ENCODE measurements around the gene TTC13.
A peak's percentile ranks its signal among the peaks of the same experiment; 100 is the strongest.

The TTC13 gene

DNA sequence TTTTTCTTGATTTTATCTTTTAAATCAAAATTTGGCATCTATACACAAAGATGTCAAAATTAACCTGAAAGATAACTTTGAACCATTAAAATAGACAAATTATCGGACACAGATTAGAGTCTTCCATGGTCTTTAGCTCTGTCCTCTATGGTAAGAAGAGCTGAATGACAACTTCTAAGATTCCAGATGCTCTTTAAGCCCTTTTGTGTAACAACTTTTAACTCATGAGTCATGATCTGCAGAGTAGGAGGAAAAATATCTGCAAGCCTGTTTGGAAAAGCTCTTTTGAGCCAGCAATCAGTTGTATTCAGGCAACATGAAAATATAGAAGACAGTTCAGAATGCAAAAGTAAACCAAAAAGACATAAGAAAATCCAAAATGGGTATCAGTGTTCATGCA lies 37.8 kb downstream of the TTC13 start:
- DNase-seq: no peak

DNA sequence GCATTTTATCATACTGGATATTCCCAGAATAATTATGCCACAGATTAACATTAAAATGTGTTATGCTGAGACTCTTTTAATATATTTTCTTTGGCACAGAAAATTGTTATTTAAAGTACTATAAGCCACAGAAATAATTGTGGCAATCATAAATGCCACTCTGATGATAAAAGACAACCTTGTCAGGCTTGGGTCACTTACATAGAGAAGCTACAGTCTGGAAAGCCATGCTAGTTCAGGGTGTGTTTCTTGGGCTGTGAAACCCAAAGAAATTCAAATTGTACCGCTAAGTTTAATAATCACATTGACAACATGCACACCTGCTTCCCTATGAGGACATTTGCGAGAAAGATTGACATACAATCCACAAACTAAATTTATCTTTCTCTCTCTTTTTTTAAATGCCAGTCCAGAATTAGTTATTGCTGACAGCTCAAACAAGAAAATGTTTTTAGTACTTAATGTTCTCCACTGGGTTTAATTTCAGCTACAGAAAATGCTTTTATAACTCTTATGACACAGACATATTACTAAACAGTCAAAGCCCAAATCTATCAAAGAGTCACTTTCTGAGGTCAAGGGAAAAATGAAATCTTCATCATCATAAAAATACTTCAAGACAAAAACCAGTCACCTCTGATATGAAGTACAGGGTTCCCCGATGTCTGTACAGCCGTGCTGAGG lies 38.7 kb downstream of the TTC13 start:
- no peak for DNase-seq

DNA sequence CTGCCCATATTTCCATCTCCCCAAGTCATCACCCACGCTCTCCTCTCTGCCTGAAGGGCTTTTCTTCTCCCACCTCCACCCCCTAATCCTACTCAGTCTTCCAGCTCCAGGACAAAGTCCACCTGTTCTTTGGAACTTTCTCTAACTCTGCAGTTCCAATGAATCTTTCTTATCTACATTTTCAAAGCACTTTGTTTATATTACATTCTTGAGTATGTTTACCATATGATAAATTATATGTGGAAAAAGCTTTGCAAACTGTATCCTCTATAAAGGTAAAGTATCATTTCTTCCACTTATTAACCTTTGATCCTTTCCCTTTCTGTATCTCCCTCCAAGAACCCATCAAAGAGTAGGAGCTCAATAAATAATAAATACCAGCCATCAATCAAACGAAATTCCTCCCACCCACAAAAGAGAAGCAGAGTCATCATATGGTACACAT lies 39.7 kb downstream of the TTC13 start:
- DNase-seq: no peak

DNA sequence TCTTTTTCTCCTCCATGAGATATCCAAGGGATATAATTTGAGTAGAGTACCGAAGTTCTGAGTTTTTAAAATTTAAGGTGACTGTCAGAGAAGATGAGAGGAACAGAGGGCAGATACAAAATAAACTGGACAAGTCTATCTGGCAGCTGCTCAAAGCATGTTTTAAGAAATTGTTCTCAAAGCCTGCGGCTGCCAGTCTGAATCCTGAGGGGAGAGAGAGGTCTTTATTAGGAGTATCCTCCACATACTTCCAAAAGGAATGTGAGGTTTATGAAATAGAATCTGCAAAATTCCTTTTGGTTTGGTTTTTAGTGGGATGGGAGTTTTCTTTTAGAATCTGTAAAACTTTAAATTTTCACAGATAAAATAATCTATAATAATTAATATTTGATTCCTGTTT lies 41.3 kb downstream of the TTC13 start:
- DNase-seq: no peak

DNA sequence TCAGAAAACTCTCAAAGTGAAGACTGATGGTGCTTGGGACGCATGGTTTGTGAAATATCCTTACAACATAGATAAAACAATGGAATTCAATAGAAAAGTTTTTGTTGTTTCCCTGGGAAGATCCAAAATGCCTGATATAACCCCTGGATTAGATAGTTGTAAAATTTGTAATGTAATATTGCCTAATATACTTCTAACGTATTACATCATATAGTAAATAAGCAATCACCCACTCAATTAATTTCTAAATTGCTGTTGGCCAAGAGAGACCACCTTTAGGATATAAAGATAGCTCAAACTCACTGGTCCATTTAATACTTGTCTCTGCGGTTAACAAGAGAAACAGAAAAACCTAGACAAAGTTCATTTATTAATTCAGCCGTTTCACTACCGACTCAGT lies 42.2 kb downstream of the TTC13 start:
- DNase-seq: no peak

DNA sequence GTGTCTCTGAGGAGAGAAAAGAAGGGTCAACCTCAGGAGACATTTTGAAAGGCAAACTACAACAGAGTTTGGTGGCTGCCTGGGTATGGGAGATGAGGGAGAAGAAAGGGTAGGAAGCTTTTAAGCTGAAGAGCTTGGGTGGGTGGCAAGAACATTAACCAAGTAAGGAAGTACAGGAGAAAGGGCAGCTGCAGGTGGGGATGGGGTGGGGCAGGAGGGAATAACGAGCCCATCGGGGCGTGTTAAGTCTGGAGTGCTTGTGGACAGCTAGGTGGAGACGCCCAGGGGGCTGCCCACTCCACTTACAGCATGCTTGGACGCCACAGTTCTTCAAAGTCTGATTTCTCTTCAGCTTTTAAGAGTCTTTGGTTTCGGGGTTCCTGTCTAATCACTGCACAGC lies 42.8 kb downstream of the TTC13 start:
- no peak for DNase-seq

DNA sequence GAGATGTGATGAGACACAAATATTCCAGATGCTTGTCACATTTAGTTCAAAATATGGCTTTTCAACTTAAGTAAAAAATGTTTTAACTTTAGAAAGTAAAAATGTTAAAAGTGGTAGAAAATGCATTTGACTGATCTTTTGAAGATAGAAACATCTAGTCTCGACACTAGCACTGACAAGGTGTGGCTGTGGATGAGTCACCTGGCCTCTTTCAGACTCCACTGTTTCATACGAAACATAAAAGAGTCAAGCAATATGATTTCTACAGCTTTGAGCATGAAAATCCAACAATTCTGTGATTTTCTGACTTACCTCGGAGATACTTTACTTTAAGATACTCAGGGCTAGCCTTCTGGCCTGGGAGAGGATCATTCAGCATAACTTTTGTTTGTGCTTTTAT lies 47.7 kb downstream of the TTC13 start:
- no peak for DNase-seq

DNA sequence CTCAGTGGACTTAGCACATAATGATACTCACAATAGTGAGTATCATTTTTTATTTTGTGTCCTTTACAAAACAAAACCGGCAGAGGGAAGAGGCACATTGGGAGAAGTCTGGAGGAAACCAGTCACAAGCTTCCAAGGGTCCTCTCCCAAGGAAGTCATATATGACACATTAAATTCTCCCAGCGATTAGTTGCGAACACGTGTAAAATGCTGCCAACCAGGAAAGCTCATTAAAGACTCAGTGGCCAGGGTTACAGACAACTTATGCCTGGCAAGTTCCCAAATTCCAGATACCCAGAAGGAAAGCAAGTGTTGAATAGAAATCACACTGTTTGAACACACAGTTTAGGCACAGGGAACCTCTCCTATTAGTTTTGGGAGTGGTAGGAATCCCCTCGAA lies 52.5 kb downstream of the TTC13 start:
- DNase-seq: no peak

DNA sequence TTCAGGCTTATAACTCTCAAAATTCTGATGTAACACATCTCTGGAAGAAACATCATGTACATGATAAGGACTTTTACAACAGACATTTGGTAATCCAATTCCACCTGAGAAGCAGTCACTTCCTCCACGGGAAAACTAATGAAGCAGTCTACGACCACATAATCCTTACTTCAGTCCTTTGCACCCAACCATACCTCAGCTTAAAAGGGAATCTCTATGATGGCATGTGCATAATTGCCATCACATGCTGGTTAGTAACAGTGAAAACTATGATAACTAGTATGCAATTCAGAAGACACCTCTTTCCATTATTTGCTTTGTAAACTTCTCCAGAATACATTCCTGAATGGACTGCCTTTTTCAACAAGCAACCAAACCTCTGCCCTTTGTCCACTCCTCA lies 53.1 kb downstream of the TTC13 start:
- DNase-seq: no peak

DNA sequence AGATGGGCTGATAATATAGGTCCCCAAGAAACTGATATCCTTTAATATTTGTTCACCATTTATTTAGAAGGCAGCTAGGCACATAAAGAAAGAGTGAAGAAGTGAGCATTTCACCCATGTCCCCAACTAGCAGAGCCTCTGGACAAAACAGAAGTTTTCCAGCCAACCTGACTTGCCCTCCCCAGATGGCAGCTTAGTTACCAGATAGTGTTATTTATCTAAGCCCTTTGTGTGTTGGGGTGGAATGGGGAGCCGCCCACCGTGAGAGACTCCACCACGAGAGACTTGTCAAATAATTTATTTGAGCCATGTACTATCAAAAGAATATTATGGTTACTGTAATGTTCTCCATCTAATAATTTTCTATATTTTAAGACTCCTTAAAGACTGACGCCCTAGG lies 55.5 kb downstream of the TTC13 start:
- DNase-seq: no peak

DNA sequence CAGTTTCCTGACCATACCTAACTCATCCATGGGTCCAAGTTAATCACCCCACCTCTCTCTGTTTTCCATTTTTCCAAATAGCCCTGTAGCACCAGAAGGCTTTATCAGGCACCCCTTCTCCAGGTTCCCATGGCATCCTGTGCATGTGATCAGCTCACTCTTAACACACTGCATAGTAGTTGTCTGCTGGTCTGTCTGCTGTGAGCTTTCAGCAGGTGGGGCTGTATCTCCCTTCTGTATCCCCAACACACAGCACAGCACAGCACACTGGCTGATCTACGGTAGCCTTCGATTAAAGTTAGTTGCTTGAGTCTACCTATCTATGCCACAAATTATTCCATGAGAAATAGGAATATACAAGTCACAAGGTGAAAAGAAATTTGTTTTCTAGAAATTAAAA lies 56.0 kb downstream of the TTC13 start:
- peak; percentile 7 for DNase-seq

DNA sequence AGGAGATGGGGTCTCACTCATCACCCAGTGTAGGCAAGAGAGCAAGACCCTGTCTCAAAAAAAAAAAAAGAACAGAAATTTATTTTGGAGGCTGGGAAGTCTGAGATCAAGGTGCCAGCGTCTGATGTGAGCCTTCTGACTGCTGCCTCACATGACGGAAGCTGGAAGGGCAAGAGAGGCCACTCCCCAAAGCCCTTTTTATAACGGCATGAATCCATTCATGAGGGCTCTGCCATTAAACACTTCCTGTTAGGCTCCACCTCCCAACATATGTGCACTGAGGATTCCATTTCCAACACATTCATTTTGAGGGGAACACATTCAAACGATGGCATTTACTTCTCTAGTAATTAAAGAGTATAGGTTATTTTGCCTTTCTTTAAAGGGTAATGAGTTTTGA lies 59.5 kb downstream of the TTC13 start:
- no peak for DNase-seq

DNA sequence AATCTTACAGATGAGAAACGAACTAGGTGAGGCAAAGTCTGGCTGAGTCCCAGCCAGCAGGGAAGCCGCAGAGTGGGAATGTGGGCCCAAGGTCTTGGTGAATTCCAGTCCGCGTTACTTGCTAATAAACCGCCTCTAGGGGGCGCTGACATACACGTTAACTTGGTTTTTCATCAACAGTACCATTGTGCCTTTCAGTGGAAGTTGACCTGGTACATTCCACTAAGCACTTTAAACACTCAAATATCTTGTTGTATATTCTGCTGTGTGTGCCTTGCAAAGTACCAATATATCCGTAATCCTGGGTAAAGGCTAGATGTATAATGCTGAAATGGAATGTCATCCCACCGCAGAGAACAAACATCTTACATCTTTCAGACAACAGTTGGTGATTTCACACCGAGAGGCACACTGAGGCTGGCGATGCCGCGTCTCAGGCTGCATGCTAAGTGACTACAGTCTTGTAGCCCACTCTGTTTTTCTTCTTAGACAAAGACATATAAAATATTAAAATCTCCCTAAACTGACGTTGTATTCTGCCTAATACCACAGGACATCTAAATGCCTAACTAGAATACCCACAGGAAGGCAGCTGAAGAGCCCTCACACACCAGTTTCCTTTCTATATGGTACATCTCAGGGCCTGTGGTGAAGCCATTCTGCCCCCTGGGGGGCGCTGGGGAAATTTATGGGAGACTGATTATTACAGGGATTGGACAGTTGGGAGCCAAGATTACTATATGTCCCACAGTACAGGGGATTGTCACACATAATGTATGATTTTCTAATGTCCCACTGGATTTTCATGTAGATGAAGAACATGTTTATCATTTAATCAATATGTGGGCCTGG lies 61.2 kb downstream of the TTC13 start:
- peak; percentile 90 for DNase-seq

DNA sequence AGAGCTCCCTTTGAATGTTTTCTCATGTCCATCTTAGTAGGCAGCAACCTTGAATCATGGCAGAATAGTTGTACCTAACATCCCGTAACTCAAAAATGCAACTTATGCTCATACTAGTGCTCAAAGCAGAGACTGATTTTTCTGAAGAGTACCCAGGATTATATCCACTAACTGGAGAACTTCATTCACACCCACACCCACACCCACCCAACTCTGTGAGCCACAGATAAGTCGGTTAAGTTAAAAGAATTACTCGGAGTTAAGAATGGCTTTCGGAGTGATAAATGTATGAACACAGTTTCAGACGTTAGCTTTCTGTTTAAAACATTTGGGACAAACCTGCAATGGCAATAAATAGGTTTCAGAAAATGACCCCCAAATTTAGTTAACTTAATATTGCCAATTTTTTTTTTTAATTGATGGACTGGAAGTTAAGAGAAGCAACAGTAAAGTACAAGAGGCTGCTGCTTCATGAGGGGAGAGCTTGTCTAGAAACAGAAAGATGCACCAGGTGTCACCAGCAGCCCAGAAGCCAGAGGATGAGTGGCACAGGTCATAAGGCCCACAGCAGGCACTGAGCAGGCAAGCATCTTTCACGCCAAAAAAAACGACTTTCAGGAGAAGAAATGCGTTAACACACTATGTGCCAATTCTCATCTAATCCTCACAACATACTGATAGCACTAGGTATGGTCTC lies 61.9 kb downstream of the TTC13 start:
- DNase-seq: no peak

DNA sequence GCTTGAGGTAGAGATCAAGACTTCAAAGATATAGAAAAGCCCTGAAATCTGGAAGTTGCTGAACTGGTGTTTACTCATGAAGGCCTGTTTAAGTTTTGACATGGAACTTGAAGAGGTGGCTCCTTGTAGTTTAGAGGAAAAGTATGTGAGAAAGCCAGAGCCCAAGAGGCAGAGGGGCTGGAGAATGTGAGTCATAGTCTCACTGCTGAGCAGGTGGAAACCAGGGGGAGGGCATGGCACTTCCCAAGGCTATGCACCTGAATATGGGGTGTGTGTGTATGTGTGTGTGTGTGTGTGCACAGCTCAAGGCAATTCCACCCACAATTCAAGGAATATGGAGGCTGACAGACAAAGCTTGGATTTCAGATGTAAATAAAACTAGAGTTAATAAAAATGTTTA lies 63.6 kb downstream of the TTC13 start:
- DNase-seq: no peak

DNA sequence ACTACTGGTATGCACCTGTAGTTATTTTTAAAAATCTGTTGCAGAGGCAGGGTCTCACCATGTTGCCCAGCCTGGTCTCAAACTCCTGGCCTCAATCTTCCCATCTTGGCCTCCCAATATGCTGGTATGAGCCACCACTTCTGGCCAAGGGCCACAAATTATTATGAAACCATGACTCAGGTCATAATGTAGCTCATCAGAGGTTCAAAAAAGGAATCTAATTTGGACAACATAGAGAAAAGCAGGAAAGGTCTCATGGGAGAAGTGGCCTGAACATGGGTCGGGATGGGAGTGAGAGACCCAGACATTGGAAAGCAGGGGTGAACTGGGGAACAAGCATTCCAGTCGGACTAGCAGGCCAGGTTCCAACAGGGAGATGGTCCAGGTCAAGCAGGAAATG lies 65.2 kb downstream of the TTC13 start:
- no peak for DNase-seq

DNA sequence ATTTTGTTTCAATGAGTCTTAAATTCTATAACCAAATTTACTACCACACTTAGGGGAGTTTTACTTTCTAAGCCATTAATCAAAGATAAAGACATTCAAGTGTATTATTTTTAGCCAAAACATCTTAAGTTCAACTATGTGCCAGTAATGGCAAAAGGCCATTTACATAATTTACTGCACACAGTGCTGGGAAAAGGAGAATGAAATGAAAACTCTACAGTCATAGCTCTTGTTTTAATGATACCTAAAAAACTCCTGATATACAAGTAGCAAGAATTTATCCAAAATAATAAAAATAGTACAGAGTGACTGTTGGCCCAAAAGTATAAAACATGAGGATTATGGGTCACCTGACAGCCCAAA lies 67.9 kb downstream of the TTC13 start:
- no peak for DNase-seq

DNA sequence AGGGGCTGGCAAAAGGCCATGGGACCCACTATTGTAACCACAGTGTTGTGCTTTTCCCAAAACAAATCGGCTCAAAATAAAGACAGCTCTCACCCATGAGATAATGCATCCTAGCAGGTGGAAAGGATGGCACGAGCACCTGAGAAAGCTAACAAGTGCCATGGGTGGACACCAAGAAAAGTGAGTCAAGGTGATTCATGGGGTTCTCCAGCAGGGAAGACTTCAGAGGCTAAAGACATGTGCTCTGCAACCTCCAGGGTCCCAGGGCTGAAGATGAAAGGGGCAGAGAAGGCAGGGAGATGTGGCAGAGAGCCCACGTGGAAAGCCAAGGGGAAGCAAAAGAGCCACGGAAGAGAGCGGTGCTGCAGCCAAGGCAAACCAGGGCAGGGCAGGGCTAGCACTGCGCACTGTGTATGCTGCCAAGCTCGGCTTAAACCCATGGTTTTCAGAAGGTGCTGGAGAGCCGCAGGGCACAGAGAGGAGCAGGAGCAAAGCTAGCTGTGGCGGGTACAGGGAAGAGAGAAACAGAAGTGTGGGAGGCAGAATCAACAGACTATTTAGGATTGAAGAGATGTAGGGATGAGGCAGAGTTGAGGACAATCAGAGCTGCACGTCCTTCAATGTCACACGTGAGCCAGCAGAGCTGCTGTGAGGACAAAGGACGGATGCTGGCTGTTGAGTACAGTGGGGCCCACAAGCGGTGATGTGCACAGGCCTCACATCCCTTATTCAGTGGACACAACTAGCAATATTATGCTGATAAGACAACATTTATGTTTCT lies 68.5 kb downstream of the TTC13 start:
- DNase-seq: no peak

DNA sequence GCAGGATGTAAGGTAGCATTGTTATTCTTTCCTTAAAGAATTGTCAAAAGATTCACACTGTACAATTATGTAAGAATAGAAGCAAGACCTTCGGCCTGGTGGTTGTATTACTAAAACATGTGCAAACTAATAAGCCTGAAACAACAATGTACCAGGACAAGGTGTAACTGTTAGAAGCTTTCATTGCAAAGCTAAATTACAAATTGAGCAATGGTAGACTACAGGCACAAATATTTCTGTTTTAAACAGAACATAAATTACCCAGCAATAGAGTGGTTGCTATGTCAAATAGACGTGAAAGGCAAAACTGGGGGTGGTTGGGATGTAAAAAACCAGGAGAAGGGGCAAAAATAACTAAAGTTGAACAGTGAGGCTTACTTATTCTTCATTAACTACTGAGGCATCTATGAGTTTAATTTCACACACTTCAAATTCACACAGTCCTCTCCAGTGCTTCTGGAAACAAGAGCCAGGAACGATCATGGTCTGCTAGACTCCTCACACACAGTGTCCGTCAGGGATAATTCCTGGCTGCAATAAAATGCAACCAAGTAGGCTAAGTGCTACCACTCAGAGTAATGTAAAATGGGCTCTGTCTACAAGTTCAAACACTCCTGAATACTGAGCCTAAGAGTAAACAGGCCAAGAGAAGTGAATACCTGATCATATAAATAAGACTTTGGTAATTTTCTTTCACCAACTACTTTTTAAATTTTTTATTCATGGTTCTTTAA lies 71.0 kb downstream of the TTC13 start:
- no peak for DNase-seq

DNA sequence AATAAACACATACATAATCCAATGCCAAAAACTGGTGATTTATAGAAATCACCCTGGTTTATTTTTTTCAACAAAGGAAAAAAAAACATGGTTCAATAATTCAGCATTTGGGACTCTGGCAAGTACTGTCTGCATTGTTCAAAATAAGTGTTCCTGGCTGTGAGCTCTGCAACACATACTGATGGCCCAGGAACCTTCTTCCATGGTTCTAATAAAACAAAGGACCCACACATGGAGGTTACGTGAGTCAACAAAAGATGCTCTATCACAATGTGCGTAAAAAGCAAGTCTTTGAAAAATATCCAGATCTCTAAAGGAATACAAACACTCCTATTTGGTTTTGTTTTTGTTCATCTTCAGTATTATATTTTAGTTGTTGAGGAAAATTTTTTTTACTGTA lies 72.4 kb downstream of the TTC13 start:
- DNase-seq: no peak

DNA sequence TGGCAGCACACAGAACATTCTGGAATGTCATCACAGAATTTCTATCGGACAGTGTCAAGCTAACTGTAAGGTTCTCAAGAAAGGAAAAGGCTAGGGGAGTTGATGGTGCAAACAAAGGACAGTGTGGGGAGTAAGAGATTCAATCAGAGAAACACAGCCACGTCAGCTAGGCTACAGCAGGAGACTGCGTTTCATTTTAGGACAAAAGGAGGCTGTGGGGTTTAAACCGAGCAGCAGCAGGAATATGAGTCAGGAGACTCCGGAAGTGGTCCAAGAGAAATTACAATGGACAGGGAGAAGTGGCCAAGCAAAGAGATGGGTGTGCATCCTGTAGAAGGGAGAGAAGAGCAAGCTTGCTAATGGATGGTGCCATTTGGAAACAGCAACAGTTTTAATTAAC lies 72.9 kb downstream of the TTC13 start:
- no peak for DNase-seq

DNA sequence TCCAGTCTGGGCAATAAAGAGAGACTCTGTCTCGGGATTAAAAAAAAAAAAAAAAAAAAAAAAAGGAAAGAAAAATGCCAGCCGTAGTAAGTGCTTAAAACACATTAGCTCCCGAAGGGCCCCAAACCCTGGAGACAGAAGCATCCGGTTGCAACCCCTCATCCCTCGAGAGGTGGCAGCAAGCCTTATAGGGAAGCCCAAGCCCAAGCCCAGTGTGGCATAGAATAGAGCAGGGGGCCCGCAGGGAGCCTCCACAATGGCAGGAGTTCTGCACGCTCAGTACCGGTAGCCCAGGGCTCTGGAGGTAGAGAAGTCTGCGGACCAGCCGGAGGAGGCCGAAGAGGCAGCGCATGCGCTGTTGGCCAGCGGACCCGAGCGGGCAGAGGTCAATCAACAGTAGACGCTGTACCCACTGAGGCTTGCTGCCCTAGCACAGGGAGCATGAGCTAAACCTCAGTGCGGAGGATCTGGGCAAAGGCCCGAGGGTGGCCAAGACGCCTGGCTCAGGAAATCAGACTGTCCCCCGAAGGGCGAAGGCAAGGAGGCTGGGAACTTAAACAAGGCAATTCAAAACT lies 76.2 kb downstream of the TTC13 start:
- no peak for DNase-seq

Measured in OCI-M1 (cell line).